ENCODE measurements around the gene NPR1.

GRCh38 chr1:153643816-153644215 lies 34.7 kb upstream of the NPR1 start:
- TF ChIP-seq CTCF (conservative IDR thresholded peaks at IDR 0.05; ENCODE audit: low read depth in 2 of 2) (no peak), EZH2 (IDR thresholded peaks at IDR 0.05; ENCODE audit: low read depth, unreplicated experiment) (no peak), EZH2phosphoT487 (IDR thresholded peaks at IDR 0.05; ENCODE audit: unreplicated experiment) (no peak), REST (IDR thresholded peaks at IDR 0.05; ENCODE audit: unreplicated experiment) (no peak)

All from GM23338 (cell line).